ENCODE results near the gene IL34.

DNA sequence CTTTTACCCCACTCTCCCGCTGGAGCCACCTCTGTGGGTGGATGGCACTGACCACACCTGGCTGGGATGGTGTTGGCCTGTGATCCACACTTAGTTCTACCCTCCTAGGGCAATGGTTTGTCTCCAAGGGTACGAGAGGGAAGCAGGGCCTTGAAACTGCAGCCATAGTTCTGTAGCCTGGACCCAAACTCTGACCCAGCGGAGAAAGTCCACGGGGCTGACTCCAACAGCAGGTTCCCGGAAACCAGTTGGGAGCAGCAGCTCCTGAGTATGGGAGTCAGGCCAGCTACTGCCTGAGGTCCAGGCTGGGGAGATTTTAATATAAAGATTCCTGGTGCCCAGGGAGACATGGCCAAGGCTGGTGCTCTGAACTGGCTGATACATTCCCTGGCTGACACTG is 63.1 kb downstream of the IL34 start:
- TF ChIP-seq, protein P1, sequence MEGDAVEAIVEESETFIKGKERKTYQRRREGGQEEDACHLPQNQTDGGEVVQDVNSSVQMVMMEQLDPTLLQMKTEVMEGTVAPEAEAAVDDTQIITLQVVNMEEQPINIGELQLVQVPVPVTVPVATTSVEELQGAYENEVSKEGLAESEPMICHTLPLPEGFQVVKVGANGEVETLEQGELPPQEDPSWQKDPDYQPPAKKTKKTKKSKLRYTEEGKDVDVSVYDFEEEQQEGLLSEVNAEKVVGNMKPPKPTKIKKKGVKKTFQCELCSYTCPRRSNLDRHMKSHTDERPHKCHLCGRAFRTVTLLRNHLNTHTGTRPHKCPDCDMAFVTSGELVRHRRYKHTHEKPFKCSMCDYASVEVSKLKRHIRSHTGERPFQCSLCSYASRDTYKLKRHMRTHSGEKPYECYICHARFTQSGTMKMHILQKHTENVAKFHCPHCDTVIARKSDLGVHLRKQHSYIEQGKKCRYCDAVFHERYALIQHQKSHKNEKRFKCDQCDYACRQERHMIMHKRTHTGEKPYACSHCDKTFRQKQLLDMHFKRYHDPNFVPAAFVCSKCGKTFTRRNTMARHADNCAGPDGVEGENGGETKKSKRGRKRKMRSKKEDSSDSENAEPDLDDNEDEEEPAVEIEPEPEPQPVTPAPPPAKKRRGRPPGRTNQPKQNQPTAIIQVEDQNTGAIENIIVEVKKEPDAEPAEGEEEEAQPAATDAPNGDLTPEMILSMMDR (IDR thresholded peaks at IDR 0.05; ENCODE audit: insufficient read depth, low read length): no peak
- TF ChIP-seq, protein P2, sequence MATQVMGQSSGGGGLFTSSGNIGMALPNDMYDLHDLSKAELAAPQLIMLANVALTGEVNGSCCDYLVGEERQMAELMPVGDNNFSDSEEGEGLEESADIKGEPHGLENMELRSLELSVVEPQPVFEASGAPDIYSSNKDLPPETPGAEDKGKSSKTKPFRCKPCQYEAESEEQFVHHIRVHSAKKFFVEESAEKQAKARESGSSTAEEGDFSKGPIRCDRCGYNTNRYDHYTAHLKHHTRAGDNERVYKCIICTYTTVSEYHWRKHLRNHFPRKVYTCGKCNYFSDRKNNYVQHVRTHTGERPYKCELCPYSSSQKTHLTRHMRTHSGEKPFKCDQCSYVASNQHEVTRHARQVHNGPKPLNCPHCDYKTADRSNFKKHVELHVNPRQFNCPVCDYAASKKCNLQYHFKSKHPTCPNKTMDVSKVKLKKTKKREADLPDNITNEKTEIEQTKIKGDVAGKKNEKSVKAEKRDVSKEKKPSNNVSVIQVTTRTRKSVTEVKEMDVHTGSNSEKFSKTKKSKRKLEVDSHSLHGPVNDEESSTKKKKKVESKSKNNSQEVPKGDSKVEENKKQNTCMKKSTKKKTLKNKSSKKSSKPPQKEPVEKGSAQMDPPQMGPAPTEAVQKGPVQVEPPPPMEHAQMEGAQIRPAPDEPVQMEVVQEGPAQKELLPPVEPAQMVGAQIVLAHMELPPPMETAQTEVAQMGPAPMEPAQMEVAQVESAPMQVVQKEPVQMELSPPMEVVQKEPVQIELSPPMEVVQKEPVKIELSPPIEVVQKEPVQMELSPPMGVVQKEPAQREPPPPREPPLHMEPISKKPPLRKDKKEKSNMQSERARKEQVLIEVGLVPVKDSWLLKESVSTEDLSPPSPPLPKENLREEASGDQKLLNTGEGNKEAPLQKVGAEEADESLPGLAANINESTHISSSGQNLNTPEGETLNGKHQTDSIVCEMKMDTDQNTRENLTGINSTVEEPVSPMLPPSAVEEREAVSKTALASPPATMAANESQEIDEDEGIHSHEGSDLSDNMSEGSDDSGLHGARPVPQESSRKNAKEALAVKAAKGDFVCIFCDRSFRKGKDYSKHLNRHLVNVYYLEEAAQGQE (IDR thresholded peaks at IDR 0.05; ENCODE audit: insufficient replicate concordance, low read depth): no peak

All from HL-60 (cell line).